NCI-H1105 (cell line): ENCODE results near the gene KCNQ1.
A peak's percentile ranks its signal among the peaks of the same experiment; 100 is the strongest.

Source experiments
- DNase-seq: peaks from one replicate; lab custom pipeline; 2025; lab: John Stamatoyannopoulos, UW

KCNQ1 gene

GRCh38 chr11:2441171-2441570 lies 3.6 kb upstream of the KCNQ1 start:
- no peak for DNase-seq

- DNase-seq = peak; percentile 55
Measured at GRCh38 chr11:2442589-2442988, 2.2 kb upstream of the KCNQ1 start.

- no peak for DNase-seq
Measured at GRCh38 chr11:2443406-2443805, 1.4 kb upstream of the KCNQ1 start.

- DNase-seq = peak; percentile 80
Measured at GRCh38 chr11:2443881-2444820, 657 bp upstream of the KCNQ1 start, which contains the start of gene TRPM5. TSS of gene TRPM5 (minus strand) at chr11:2444514. CDS start at chr11:2423036, 21,478 bp downstream.

- DNase-seq = peak; percentile 15
Measured at GRCh38 chr11:2445746-2446551, 1.1 kb downstream of the KCNQ1 start.

- no peak for DNase-seq
Measured at GRCh38 chr11:2446590-2447252, 1.9 kb downstream of the KCNQ1 start.

GRCh38 chr11:2447253-2447950 lies 2.6 kb downstream of the KCNQ1 start:
- no peak for DNase-seq

GRCh38 chr11:2447951-2448650 lies 3.3 kb downstream of the KCNQ1 start:
- DNase-seq = no peak

GRCh38 chr11:2448661-2449547 lies 4.1 kb downstream of the KCNQ1 start:
- no peak for DNase-seq

- DNase-seq = no peak
Measured at GRCh38 chr11:2449548-2450320, 4.9 kb downstream of the KCNQ1 start.

GRCh38 chr11:2450321-2451041 lies 5.7 kb downstream of the KCNQ1 start:
- no peak for DNase-seq

- no peak for DNase-seq
Measured at GRCh38 chr11:2451336-2451735, 6.5 kb downstream of the KCNQ1 start.

- no peak for DNase-seq
Measured at GRCh38 chr11:2451916-2452315, 7.1 kb downstream of the KCNQ1 start.

GRCh38 chr11:2452321-2453012 lies 7.7 kb downstream of the KCNQ1 start:
- no peak for DNase-seq

- DNase-seq = no peak
Measured at GRCh38 chr11:2453436-2453835, 8.6 kb downstream of the KCNQ1 start.

- DNase-seq = no peak
Measured at GRCh38 chr11:2458321-2458720, 13.5 kb downstream of the KCNQ1 start.

- no peak for DNase-seq
Measured at GRCh38 chr11:2459016-2459725, 14.4 kb downstream of the KCNQ1 start.
